CD8-positive, alpha-beta memory T cell (primary cell): ENCODE data around the gene SMPD3. TPM values are rescaled to one million over a fixed set of nuclear protein-coding genes. Genes with fewer than 3 reads are reported as not detected.
A peak's percentile ranks its signal among the peaks of the same experiment; 100 is the strongest.

ENCODE experiments used
- CTCF ChIA-PET: fragments of 350-600 bp; sonication (Branson Sonifier 250); formaldehyde crosslinking; loops from one replicate; lab custom pipeline; 2021; ENCODE audit warnings: antibody characterized with exemption; lab: Charles Lee
- POLR2A ChIA-PET: fragments of 350-600 bp; sonication (Branson Sonifier 250); formaldehyde crosslinking; loops from one replicate; lab custom pipeline; 2021; ENCODE audit warnings: antibody characterized with exemption; lab: Charles Lee
- DNase-seq, 5 donors: peaks; one replicate each; pipeline versions ENCODE4 v3.0.0 to v3.0.0-alpha.2; 2020 to 2022; ENCODE audit warnings: mixed read lengths in 1 of 5
- H3K27ac ChIP-seq: one replicate; pipeline ENCODE4 v1.7.0; 2013; ENCODE audit warnings: low read depth, mild to moderate bottlenecking, low read length, moderate library complexity
- H3K27me3 ChIP-seq: 2 replicates; pipeline ENCODE4 v1.7.0; 2013; ENCODE audit warnings: low read length, mild to moderate bottlenecking; ENCODE audit not compliant: insufficient read depth, poor library complexity, severe bottlenecking
- H3K36me3 ChIP-seq: 2 replicates; pipeline ENCODE4 v1.7.0; 2013; ENCODE audit warnings: mild to moderate bottlenecking, low read length, moderate library complexity; ENCODE audit not compliant: insufficient read depth
- H3K4me1 ChIP-seq: 2 replicates; pipeline ENCODE4 v1.7.0; 2013; ENCODE audit warnings: mild to moderate bottlenecking, low read length, moderate library complexity; ENCODE audit not compliant: insufficient read depth
- H3K4me3 ChIP-seq: 2 replicates; pipeline ENCODE4 v1.7.0; 2013; ENCODE audit warnings: mild to moderate bottlenecking, low read length
- H3K9me3 ChIP-seq: 2 replicates; pipeline ENCODE4 v1.7.0; 2013; ENCODE audit warnings: mild to moderate bottlenecking, low read length
- H3K27ac Mint-ChIP-seq, 8 donors: one replicate each; pipeline ENCODE4 v1.8.0; 2020 to 2021; ENCODE audit warnings: mixed read lengths in 8 of 8, mild to moderate bottlenecking in 6 of 8, inconsistent platforms in 3 of 8, moderate library complexity in 3 of 8
- H3K27me3 Mint-ChIP-seq, 2 donors: one replicate each; pipeline ENCODE4 v1.8.0; 2020 to 2021; ENCODE audit warnings: mixed read lengths in 2 of 2, mild to moderate bottlenecking in 1 of 2, moderate library complexity in 1 of 2
- H3K36me3 Mint-ChIP-seq, 3 donors: one replicate each; pipeline ENCODE4 v1.8.0; 2020 to 2021; ENCODE audit warnings: mixed read lengths in 3 of 3, inconsistent platforms in 1 of 3, mild to moderate bottlenecking in 1 of 3
- H3K4me1 Mint-ChIP-seq, 3 donors: one replicate each; pipeline ENCODE4 v1.8.0; 2020 to 2021; ENCODE audit warnings: mixed read lengths in 3 of 3, inconsistent platforms in 1 of 3, mild to moderate bottlenecking in 1 of 3
- H3K4me3 Mint-ChIP-seq, 7 donors: one replicate each; pipeline ENCODE4 v1.8.0; 2020 to 2021; ENCODE audit warnings: mixed read lengths in 7 of 7, mild to moderate bottlenecking in 6 of 7, moderate library complexity in 4 of 7, inconsistent platforms in 2 of 7
- H3K9me3 Mint-ChIP-seq, 5 donors: one replicate each; pipeline ENCODE4 v1.8.0; 2020 to 2022; ENCODE audit warnings: mixed read lengths in 5 of 5, mild to moderate bottlenecking in 3 of 5, moderate library complexity in 2 of 5, inconsistent platforms in 1 of 5
- polyA plus RNA-seq: library from polyadenylated mRNA; unstranded; fragments of 300-500 nt; fragmentation: Illumina TruSeq; gene quantifications from one replicate; pipeline ENCODE4 v1.2.3, GENCODE V29; 2021
- total RNA-seq, 2 experiments: library from RNA; stranded (reverse); gene quantifications; one replicate each; pipeline ENCODE4 v1.2.3, GENCODE V29; 2021

The SMPD3 gene
- total and polyA plus RNA-seq, 3 experiments from 2014 or later: 0.15 to 1.6 (median 0.22) TPM

GRCh38 chr16:68446681-68447652 lies 1.3 kb downstream of the SMPD3 start:
- Mint-ChIP-seq H3K4me1 (peaks cover 16 to 28% (median 19%) of the 10 kb centered on the region in 3 donors), H3K27ac (peak overlapping the region in 1 of 8 donors; percentile 39), H3K4me3 (peak overlapping the region in 3 of 7 donors; percentile 7 to 44 (median 21)), H3K9me3 (no peaks in the 10 kb centered on the region), H3K27me3 (peaks cover 27 to 46% of the 10 kb centered on the region in 2 donors), H3K36me3 (peaks cover 0 to 3% (median 0%) of the 10 kb centered on the region in 3 donors)
- Histone ChIP-seq H3K9me3 (no peaks in the 10 kb centered on the region), H3K4me3 (peak overlapping the region; percentile 57), H3K4me1 (peaks cover 27% of the 10 kb centered on the region), H3K27ac (no peak overlapping the region), H3K36me3 (no peaks in the 10 kb centered on the region), H3K27me3 (peaks cover 30% of the 10 kb centered on the region)
- CTCF ChIA-PET: interaction anchor here (1.2 kb wide), 1 partner anchor 29 kb away, joined by 3 read pairs; no protein-coding TSS in a partner anchor
- POLR2A ChIA-PET: no interaction called here
- DNase-seq: no peak

- Histone ChIP-seq H3K27ac (no peak overlapping the region), H3K27me3 (peaks cover 30% of the 10 kb centered on the region), H3K4me3 (no peak overlapping the region), H3K9me3 (no peaks in the 10 kb centered on the region), H3K36me3 (no peaks in the 10 kb centered on the region), H3K4me1 (peaks cover 27% of the 10 kb centered on the region)
- H3K4me3 Mint-ChIP-seq: peak overlapping the region in 3 of 7 donors; percentile 23 to 46 (median 27)
- no peaks in the 10 kb centered on the region for H3K9me3 Mint-ChIP-seq
- DNase-seq: no peak
- POLR2A ChIA-PET: no interaction called here
- H3K36me3 Mint-ChIP-seq: peaks cover 0 to 6% (median 0%) of the 10 kb centered on the region in 3 donors
- H3K4me1 Mint-ChIP-seq: peaks cover 14 to 28% (median 16%) of the 10 kb centered on the region in 3 donors
- CTCF ChIA-PET: interaction anchor here (1.2 to 1.5 kb wide), 2 partner anchors 27 to 65 kb away, joined by 3 read pairs; no protein-coding TSS in a partner anchor
- H3K27ac Mint-ChIP-seq: no peak overlapping the region
- H3K27me3 Mint-ChIP-seq: peaks cover 36 to 56% of the 10 kb centered on the region in 2 donors
Observed at GRCh38 chr16:68445458-68445857, 2.9 kb downstream of the SMPD3 start.

- Histone ChIP-seq H3K4me3 (no peak overlapping the region), H3K27me3 (peaks cover 30% of the 10 kb centered on the region), H3K27ac (no peak overlapping the region), H3K9me3 (no peaks in the 10 kb centered on the region), H3K36me3 (no peaks in the 10 kb centered on the region), H3K4me1 (peaks cover 25% of the 10 kb centered on the region)
- CTCF ChIA-PET: interaction anchor here (1.5 to 2.1 kb wide), 3 partner anchors 48 to 76 kb away, joined by 3 to 8 read pairs (median 3); no protein-coding TSS in a partner anchor
- Mint-ChIP-seq H3K9me3 (no peaks in the 10 kb centered on the region), H3K36me3 (peaks cover 0 to 6% (median 0%) of the 10 kb centered on the region in 3 donors), H3K4me3 (no peak overlapping the region), H3K27me3 (peaks cover 34 to 63% of the 10 kb centered on the region in 2 donors), H3K4me1 (peaks cover 9 to 26% (median 12%) of the 10 kb centered on the region in 3 donors), H3K27ac (peak overlapping the region in 1 of 8 donors; percentile 21)
- POLR2A ChIA-PET: interaction anchor here (0.7 kb wide), 1 partner anchor 26 kb away, joined by 5 read pairs; no protein-coding TSS in a partner anchor
- DNase-seq: no peak
Observed at GRCh38 chr16:68444056-68444657, 4.2 kb downstream of the SMPD3 start.

- H3K4me1 ChIP-seq: peaks cover 13% of the 10 kb centered on the region
- H3K27ac ChIP-seq: no peak overlapping the region
- ChIA-PET POLR2A (no interaction called here), CTCF (no interaction called here)
- no peak overlapping the region for H3K4me3 ChIP-seq
- H3K4me3 Mint-ChIP-seq: no peak overlapping the region
- H3K36me3 ChIP-seq: no peaks in the 10 kb centered on the region
- H3K9me3 ChIP-seq: no peaks in the 10 kb centered on the region
- peaks cover 12 to 25% of the 10 kb centered on the region in 2 donors for H3K27me3 Mint-ChIP-seq
- peaks cover 0 to 10% (median 8%) of the 10 kb centered on the region in 3 donors for H3K4me1 Mint-ChIP-seq
- DNase-seq: no peak
- peak overlapping the region in 1 of 8 donors; percentile 69 for H3K27ac Mint-ChIP-seq
- peaks cover 0 to 11% (median 0%) of the 10 kb centered on the region in 3 donors for H3K36me3 Mint-ChIP-seq
- peaks cover 3% of the 10 kb centered on the region for H3K27me3 ChIP-seq
- peaks cover 0 to 5% (median 2%) of the 10 kb centered on the region in 5 donors for H3K9me3 Mint-ChIP-seq
Observed at GRCh38 chr16:68436581-68436980, 11.7 kb downstream of the SMPD3 start.

- H3K36me3 Mint-ChIP-seq: peaks cover 0 to 11% (median 0%) of the 10 kb centered on the region in 3 donors
- peaks cover 0 to 5% (median 2%) of the 10 kb centered on the region in 5 donors for H3K9me3 Mint-ChIP-seq
- H3K9me3 ChIP-seq: no peaks in the 10 kb centered on the region
- H3K27ac ChIP-seq: no peak overlapping the region
- H3K27me3 ChIP-seq: peaks cover 3% of the 10 kb centered on the region
- no peak overlapping the region for H3K4me3 ChIP-seq
- peaks cover 7 to 15% of the 10 kb centered on the region in 2 donors for H3K27me3 Mint-ChIP-seq
- H3K4me1 ChIP-seq: peaks cover 13% of the 10 kb centered on the region
- H3K4me3 Mint-ChIP-seq: no peak overlapping the region
- H3K36me3 ChIP-seq: no peaks in the 10 kb centered on the region
- H3K27ac Mint-ChIP-seq: peak overlapping the region in 2 of 8 donors; percentile 9 to 54
- DNase-seq: no peak
- POLR2A ChIA-PET: no interaction called here
- CTCF ChIA-PET: interaction anchor here (1.1 to 1.7 kb wide), 3 partner anchors 14 to 86 kb away, joined by 3 to 5 read pairs (median 3); no protein-coding TSS in a partner anchor
- H3K4me1 Mint-ChIP-seq: peaks cover 2 to 13% (median 8%) of the 10 kb centered on the region in 3 donors
Observed at GRCh38 chr16:68434624-68435210, 13.6 kb downstream of the SMPD3 start.

GRCh38 chr16:68433316-68433715 lies 15.0 kb downstream of the SMPD3 start:
- no peak overlapping the region for H3K27ac ChIP-seq
- peaks cover 0 to 5% (median 0%) of the 10 kb centered on the region in 5 donors for H3K9me3 Mint-ChIP-seq
- peaks cover 0 to 7% (median 0%) of the 10 kb centered on the region in 3 donors for H3K36me3 Mint-ChIP-seq
- H3K4me1 ChIP-seq: peaks cover 13% of the 10 kb centered on the region
- no peaks in the 10 kb centered on the region for H3K9me3 ChIP-seq
- no peaks in the 10 kb centered on the region for H3K27me3 ChIP-seq
- H3K36me3 ChIP-seq: no peaks in the 10 kb centered on the region
- H3K27ac Mint-ChIP-seq: no peak overlapping the region
- peaks cover 2 to 4% of the 10 kb centered on the region in 2 donors for H3K27me3 Mint-ChIP-seq
- ChIA-PET POLR2A (no interaction called here), CTCF (interaction anchor here (1.7 kb wide), 1 partner anchor 87 kb away, joined by 5 read pairs; no protein-coding TSS in a partner anchor)
- H3K4me3 ChIP-seq: no peak overlapping the region
- no peak for DNase-seq
- H3K4me1 Mint-ChIP-seq: peaks cover 2 to 13% (median 8%) of the 10 kb centered on the region in 3 donors
- H3K4me3 Mint-ChIP-seq: no peak overlapping the region

GRCh38 chr16:68432701-68433100 lies 15.6 kb downstream of the SMPD3 start:
- DNase-seq: no peak
- no peak overlapping the region for H3K27ac Mint-ChIP-seq
- Histone ChIP-seq H3K9me3 (no peaks in the 10 kb centered on the region), H3K27me3 (no peaks in the 10 kb centered on the region), H3K36me3 (no peaks in the 10 kb centered on the region), H3K27ac (no peak overlapping the region), H3K4me1 (peaks cover 13% of the 10 kb centered on the region), H3K4me3 (no peak overlapping the region)
- peaks cover 0 to 5% (median 0%) of the 10 kb centered on the region in 3 donors for H3K36me3 Mint-ChIP-seq
- ChIA-PET POLR2A (no interaction called here), CTCF (interaction anchor here (1.0 kb wide), 1 partner anchor 14 kb away, joined by 3 read pairs; no protein-coding TSS in a partner anchor)
- H3K27me3 Mint-ChIP-seq: peaks cover 0 to 6% of the 10 kb centered on the region in 2 donors
- H3K4me3 Mint-ChIP-seq: no peak overlapping the region
- peaks cover 2 to 13% (median 8%) of the 10 kb centered on the region in 3 donors for H3K4me1 Mint-ChIP-seq
- peaks cover 0 to 5% (median 0%) of the 10 kb centered on the region in 5 donors for H3K9me3 Mint-ChIP-seq
